Choroid plexus epithelial cell (primary cell): ENCODE data around the gene TOP2A.
A peak's percentile ranks its signal among the peaks of the same experiment; 100 is the strongest.

Experiments
- DNase-seq: peaks from one replicate; pipeline ENCODE4 v3.0.0-alpha.2; 2010; ENCODE audit warnings: low read depth
- H3K4me3 ChIP-seq: 2 replicates; pipeline ENCODE4 v1.5.1; 2011; ENCODE audit warnings: low read depth, mild to moderate bottlenecking, control low read depth, low read length, moderate library complexity
- TF ChIP-seq, protein P1 (sequence below): conservative IDR thresholded peaks from 2 replicates; pipeline ENCODE4 v1.5.1; 2011; ENCODE audit warnings: low read depth, mild to moderate bottlenecking, control low read depth, inconsistent platforms, low read length, moderate library complexity

TOP2A gene

DNA sequence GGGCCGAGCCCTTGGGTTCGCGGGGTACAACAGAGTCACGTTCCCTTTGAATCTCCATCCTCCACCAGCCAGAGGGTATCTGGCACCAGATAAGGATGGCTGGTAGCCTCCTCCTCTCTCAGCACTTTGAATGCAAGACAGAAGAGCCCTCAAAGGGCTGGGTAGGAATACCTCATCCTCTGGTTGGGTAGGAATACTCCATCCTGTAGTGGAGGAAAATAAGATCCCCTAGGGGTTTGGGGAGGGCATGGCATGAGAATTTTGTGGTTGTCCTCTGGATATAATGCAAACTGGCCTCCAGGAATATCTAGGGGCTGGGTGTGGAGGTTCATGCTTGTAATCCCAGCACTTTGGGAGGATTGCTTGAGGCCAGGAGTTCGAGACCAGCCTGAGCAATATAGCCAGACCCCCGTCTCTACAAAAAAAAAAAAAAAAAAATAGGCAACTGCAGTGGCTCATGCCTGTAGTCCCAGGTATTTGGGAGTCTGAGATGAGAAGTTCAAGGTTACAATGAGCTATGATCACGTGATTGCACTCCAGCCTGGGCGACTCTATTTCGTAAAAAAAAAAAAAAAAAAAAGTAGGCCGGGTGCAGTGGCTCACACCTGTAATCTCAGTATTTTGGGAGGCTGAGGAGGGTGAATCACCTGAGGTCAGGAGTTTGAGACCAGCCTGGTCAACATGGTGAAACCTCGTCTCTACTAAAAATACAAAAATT lies 28.2 kb upstream of the TOP2A start:
- TF ChIP-seq, protein P1, sequence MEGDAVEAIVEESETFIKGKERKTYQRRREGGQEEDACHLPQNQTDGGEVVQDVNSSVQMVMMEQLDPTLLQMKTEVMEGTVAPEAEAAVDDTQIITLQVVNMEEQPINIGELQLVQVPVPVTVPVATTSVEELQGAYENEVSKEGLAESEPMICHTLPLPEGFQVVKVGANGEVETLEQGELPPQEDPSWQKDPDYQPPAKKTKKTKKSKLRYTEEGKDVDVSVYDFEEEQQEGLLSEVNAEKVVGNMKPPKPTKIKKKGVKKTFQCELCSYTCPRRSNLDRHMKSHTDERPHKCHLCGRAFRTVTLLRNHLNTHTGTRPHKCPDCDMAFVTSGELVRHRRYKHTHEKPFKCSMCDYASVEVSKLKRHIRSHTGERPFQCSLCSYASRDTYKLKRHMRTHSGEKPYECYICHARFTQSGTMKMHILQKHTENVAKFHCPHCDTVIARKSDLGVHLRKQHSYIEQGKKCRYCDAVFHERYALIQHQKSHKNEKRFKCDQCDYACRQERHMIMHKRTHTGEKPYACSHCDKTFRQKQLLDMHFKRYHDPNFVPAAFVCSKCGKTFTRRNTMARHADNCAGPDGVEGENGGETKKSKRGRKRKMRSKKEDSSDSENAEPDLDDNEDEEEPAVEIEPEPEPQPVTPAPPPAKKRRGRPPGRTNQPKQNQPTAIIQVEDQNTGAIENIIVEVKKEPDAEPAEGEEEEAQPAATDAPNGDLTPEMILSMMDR = peak; percentile 29
- peak overlapping the region; percentile 75 for H3K4me3 ChIP-seq
- peak; percentile 46 for DNase-seq

DNA sequence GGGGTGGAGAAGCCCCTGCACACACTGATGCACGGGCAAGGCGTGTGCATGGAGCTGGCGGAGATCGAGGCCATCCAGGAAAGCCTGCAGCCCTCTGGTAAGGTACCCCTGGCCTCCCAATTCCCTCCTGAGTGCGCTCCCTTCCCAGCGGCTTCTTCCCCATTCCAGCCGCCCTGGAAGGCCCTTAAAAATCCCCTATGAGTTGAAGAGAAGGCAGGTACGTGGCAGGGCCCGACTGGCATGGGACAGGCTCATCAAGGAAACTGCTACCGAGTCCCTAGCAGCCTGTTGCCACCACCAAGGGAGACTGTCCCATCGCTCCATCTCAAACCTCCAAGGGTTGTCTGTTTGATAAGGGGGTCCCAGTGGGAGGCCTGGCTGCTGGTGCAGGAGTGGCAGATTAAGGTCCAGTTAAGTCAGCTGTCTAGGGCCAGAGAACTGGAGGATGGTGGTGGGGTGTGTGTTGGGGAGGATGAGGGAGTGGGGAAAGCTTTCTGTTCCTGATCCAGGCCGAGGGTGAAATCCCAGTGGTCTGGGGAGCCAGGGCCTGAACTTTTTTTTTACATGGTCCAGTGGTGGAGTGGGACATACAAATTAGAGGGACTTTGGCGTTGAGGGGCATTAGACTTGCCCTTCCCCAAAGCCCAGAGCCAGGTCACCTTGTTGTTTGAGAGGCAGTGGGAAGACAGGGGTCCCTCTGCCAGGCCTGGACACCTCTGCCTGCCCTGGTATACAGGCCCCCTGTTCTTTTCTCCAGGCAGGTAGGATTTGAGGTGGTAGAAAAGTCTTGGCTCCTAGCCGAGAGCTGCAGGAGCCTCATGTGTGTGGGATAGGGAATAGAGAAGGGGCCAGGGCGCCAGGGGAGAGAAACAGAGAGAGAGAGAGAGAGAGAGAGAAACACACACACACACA lies 26.5 kb upstream of the TOP2A start:
- peak overlapping the region; percentile 75 for H3K4me3 ChIP-seq
- TF ChIP-seq, protein P1 = no peak
- peak; percentile 47 for DNase-seq

DNA sequence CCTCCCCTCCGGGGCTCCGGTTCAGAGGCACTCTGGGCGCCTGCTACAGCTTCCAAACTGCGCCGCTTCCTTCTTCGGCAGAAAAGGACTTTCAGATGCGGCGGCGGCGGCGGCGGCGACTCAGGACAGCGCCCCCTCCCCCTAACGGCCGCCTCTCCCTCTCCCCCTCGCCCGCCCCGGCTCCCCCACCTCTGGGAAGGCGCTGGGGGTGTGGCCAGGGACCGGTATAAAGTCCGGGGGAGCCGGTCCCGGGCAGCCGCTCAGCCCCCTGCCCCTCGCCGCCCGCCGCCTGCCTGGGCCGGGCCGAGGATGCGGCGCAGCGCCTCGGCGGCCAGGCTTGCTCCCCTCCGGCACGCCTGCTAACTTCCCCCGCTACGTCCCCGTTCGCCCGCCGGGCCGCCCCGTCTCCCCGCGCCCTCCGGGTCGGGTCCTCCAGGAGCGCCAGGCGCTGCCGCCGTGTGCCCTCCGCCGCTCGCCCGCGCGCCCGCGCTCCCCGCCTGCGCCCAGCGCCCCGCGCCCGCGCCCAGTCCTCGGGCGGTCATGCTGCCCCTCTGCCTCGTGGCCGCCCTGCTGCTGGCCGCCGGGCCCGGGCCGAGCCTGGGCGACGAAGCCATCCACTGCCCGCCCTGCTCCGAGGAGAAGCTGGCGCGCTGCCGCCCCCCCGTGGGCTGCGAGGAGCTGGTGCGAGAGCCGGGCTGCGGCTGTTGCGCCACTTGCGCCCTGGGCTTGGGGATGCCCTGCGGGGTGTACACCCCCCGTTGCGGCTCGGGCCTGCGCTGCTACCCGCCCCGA lies 25.7 kb upstream of the TOP2A start, which contains the start of gene IGFBP4:
TSS of gene IGFBP4 (plus strand) at position 255 of the 792 bp plus-strand sequence. CDS start at position 541, 286 bp downstream.
- TF ChIP-seq, protein P1 = no peak
- peak; percentile 84 for DNase-seq
- peak within 1 kb of the TSS; percentile 75 for H3K4me3 ChIP-seq

DNA sequence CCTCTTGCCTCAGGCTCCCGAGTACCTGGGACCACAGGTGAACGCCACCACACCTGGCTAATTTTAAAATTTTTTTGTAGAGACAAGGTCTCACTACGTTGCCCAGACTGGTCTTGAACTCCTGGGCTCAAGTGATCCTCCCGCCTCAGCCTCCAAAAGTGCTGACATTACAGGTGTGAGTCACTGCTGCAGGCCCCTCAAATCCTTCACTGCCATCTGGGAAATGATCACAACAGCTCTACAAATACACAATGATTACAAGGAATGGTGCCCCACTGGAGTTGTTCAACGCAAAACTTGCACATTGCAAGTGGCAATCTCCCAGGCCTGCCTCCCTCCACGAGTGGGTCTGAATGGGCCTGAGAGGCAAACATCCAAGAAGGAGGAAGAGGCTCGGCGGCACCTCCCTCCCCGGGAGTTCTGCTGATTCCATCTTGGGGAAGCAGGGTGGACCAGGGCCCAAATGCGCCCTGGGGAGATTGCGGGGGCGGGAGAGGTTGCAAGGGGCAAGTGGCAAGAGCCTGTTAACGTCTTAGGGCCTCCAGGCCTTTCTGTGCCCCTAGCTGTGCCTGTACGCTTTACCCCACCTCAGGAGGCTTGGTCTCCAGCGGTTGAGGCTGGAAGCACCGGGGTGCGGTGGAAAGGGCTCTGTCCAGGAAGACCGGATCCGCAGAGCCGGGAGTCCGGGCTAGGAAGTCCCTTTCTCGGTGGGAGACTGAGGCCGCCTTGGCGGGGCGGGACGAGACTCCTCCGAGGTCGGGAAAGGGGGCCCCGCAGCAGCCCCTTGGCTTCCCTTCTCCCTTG lies 24.9 kb upstream of the TOP2A start:
- TF ChIP-seq, protein P1 = no peak
- peak; percentile 53 for DNase-seq
- H3K4me3 ChIP-seq = peak overlapping the region; percentile 75

DNA sequence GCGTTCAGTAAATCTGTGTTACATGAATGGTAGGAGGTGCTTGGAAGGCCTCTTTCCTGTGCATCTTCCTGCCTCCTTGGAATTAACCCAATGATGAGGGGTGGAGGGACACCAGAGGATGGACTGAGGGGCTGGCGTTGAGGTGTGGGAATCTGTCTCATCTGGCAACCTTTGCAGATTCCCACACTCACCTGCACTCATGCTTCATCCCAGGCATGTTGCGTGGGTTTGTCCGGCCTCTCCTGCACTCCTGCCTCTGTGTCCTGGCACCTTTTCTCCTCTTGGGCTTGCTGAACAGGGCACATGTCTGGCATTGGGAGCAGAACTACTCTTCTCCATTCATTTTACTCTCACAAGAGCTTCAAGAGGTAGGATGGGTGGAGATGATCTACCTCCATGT lies 22.5 kb upstream of the TOP2A start:
- TF ChIP-seq, protein P1 = no peak
- DNase-seq = no peak

More for the DNA sequence above, 22.5 kb upstream of the TOP2A start:
- H3K4me3 ChIP-seq = no peak overlapping the region
